SKM-1 (cell line): ENCODE measurements around the gene ZNF831.

ENCODE experiments used
- DNase-seq: peaks from one replicate; lab custom pipeline; 2025; ENCODE audit not compliant: unreplicated experiment; lab: John Stamatoyannopoulos, UW

Gene ZNF831

DNA sequence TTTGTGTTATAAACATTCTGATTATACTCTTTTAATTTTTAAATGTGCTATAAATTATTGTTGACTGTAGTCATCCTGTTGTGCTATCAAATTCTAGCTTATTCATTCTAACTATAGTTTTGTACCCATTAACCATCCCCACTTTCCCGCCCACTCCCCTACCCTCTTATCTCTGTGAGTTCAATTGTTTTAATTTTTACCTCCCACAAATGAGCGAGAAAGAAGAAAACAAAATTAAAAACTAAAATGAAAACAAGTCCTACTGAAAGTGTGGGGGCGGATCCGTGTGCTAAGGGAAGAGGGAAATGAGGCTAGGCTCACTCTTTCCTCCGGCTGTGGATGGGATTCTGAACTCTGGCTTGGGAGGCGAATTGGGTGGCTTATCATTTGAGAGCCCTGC lies 6.6 kb upstream of the ZNF831 start:
- no peak for DNase-seq

DNA sequence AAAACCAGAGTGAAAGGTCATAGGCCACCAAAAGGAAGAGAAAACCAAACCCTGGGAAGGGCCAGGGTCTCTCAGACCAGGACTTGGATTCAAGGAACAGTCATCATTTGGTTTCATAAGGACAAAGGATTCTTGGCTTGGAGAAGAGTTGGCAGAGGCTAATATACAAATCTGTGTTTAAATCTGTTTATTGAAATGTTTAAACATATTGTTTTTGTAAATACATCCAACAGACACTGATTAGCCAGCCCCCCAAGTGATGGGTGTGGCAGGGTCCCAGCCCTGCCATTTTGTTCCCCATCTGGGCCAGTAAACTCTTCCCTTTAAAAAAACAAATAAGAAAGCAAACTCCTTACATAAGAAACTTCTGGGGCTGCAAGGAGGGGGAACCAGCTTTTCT lies 6.1 kb upstream of the ZNF831 start:
- no peak for DNase-seq

GRCh38 chr20:59157961-59158541 lies 5.6 kb upstream of the ZNF831 start:
- DNase-seq: no peak

GRCh38 chr20:59158673-59159072 lies 4.9 kb upstream of the ZNF831 start:
- DNase-seq: no peak

GRCh38 chr20:59159091-59159490 lies 4.5 kb upstream of the ZNF831 start:
- no peak for DNase-seq

DNA sequence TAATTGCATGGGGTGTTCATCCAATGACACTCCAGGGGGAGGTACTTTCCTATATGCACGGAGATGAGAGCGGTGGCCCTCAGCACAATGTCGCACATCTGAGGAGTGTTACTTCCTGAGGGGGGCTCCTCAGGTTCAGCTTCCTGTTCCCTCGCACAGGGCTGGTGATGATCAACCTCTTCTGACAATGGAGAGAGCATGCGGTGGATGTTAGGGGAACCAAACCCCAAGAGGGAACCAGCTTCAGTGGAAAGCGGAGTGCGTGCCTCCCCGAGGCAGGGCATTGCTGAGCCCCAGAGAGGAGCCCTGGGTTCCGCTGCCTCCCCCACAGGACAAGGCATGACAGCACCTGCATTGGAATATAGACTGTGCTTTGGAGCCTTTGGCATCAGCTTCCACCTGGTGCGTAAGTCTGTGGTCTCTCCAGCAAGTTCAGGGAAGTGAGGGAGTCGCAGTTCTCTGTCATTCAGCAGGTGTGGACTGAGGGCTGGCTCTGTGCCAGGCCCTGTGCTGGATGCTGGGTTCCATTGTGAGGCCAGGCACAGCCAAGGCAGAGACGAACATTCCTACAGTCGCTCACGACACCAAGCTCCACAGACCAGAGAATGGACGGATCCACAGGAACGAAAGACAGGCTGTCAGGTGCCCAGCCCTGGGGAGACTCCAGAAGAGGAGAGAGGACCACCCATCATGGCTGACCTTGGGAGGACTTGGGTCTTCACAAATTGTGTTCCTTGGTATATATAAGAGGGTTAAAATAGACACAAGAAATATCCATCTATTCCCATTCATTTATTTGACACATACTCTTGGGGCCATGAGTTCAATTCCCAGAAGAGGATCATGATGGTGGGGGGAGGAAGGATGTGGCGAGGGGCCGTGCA lies 3.9 kb upstream of the ZNF831 start:
- no peak for DNase-seq

- DNase-seq: no peak
Observed at GRCh38 chr20:59160389-59161115, 3.1 kb upstream of the ZNF831 start.

DNA sequence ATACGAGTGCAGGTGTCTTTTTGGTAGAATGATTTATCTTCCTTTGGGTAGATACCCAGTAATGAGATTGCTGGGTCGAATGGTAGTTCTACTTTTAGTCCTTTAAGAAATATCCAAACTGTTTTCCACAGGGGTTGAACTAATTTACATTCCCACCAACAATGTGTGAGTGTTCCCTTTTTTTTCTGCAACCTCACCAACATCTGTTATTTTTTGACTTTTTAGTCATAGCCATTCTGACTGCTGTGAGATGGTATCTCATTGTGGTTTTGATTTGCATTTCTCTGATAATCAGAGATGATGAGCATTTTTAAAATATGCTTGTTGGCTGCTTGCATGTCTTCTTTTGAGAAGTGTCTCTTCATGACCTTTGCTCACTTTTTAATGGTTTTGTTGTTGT lies 1.9 kb upstream of the ZNF831 start:
- DNase-seq: no peak

DNA sequence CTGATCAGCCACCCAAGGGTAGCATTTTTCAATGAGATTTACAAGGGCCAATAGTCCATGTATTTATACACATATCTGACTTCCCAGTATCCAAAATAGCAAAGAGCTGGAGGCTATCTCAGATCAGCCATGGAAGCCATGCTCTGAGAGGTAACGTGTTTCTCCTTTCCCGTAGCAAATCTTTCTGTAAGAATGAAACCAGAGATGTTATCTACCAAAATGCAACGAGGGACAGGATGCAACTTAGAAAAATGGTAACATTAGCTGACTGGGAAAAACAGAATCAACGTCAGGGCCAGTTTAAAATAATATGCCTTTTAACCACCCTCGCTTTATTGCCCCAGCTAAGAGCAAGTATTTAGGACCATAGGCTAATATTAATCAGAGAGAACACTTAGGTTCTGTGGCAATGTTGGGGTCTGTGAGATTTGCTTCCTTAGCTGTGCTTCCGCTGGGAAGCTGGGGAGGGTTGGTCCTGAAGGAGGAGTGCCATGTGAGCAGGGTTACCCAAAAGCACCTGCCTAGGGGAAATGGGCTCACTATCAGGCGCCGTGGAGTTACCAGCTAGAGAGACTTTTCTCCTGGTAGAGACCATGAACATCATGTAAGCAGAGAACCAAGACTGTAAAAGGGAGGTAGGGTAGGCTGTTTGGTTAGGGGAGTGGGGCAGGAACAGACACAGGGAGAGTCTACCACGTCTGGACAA lies 1.2 kb downstream of the ZNF831 start:
- DNase-seq: no peak

- DNase-seq: no peak
Observed at GRCh38 chr20:59165396-59165795, 1.8 kb downstream of the ZNF831 start.

- DNase-seq: no peak
Observed at GRCh38 chr20:59165891-59166709, 2.5 kb downstream of the ZNF831 start.

DNA sequence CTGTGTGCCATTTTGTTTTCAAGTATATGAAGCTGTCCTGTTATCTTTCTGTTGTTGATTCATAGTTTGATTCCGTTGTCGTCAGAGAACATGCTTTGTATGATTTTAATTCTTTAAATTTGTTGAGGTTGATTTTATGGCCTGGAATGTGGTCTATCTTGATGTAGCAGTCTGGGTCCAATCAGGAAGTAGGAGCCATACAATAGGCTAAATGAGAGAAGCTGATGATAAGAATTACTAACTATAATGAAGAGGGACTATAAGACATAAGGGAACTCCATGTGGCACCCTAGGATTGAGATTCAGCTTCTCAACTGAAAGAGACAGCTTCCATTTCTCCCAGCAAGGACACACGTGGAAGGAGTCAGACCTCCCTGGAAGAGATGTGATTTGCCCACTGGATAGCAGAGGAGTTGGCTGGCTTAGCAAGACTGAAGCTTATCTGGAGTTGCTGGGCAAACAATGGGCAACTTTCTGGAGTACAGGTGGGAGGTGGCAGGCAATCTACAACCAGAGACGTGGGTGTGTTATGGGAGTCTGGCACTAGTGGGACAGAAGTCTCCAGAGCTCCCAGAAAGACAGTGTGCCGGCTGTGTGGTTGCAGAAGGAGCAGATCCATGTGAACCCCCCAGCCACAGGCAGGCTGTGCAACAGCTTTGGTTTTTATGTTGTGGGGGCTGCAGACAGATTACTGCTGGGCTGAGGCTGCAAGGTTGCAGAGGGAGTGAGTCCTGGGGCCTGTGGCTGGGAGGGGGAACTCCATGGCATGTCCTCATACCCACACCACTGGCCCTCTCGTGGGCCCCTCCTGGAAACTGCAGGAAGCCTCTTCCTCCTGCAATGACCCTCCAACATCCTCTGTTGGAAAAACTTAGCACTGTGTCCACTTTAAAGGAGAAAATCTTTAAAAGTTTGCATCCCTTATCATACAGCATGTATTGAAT lies 7.1 kb downstream of the ZNF831 start:
- no peak for DNase-seq

- no peak for DNase-seq
Observed at GRCh38 chr20:59171986-59172385, 8.4 kb downstream of the ZNF831 start.

DNA sequence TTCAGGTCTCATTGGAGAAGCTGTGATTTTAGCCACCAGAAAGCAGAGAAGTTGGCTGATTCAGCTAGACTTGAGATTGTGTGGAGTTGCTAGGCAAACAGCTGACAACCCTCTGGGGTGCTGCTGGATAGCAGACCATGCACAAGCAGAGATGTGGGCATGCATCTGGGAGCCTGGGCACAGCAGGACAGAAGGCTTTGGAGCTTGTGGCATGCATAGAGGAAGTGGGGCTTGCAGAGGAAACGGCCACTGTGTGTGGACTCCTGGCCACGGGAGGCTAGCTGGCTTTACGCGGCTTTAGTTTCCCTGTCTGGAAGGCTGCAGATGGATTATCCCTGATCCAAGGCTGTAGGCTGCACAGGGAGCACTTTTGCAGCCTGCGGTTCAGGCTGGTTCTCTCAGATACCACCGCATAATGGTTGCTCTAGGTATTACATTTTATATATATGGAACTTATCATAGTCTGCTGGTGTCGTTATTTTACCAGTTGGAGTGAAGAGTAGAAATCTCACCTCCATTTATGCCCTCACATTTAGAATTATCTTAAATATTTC lies 10.4 kb downstream of the ZNF831 start:
- DNase-seq: no peak

GRCh38 chr20:59175002-59175401 lies 11.4 kb downstream of the ZNF831 start:
- no peak for DNase-seq

DNA sequence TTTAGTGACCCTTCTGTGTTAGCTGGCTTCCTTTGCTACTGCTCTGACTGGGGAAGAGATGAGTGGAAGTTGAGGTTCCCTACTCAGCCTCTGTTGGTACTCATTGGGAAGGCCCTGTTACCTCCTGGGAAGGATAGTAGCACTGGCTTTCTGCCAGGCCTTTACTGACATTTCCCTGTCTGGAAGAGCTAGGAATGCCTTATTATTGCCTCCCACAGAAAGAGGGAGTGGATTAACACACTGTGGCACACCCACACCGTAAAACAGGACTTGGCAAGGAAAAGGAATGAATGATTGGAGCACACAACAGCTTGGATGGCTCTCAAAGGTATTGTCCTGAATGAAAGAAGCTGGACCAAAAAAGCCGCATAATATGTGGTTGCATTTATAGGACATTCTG lies 12.2 kb downstream of the ZNF831 start:
- DNase-seq: no peak

- no peak for DNase-seq
Observed at GRCh38 chr20:59176812-59177211, 13.2 kb downstream of the ZNF831 start.

GRCh38 chr20:59177266-59178250 lies 13.9 kb downstream of the ZNF831 start:
- DNase-seq: no peak
